Measurements from ENCODE around the gene SOWAHB. TPM values are rescaled to one million over a fixed set of nuclear protein-coding genes. Genes with fewer than 3 reads are reported as not detected.
"Not testable (repeated sequence)": the region's sequence is repeated elsewhere in the genome, so short reads cannot be mapped to it uniquely, and the experiment has no call there.

Gene SOWAHB
- total and polyA plus RNA-seq, 2 experiments from 2014 or later = 8.7 to 18.9 TPM

DNA sequence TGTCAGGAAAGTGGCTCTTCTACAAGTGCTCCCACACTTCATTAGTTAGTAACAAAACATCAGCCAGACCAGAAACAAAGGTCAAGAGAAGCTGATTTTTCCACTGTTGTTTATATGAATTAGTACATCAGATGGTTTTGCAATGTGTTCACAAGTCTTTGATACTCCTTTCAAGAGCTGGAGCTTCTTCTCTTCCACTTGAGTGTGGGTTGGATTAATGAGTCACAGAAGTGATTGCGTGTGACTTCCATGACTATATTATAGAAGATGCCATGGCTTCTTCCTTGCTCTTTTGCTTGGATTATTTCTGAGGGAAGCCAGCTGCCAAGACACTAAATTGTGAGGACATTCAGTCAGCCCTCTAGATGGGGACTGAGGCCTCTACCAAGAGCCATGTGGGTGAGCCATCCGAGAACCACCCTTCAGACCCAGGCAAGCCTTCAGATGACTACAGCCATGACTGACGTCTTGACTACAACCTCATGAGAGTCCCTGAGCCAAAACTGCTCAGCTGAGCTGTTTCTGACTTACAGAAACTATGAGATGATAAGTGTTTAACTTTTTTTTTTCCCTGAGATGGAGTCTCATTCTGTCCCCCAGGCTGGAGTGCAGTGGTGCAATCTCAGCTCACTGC lies 18.1 kb downstream of the SOWAHB start:
- Histone ChIP-seq H3K36me3 (replicated peaks; ENCODE audit: insufficient read depth, low read depth) (no peaks in the 10 kb centered on the region), H3K4me1 (ENCODE audit: insufficient read depth) (no peaks in the 10 kb centered on the region), H2AFZ (no peak overlapping the region), H3K27me3 (no peaks in the 10 kb centered on the region), H3K79me2 (no peaks in the 10 kb centered on the region), H4K20me1 (ENCODE audit: insufficient read depth, poor library complexity, severe bottlenecking) (no peaks in the 10 kb centered on the region), H3K4me2 (no peak overlapping the region), H3K9me3 (ENCODE audit: low read depth) (no peaks in the 10 kb centered on the region), H3K4me3 (no peak overlapping the region), H3K27ac (no peak overlapping the region), H3K9me2 (replicated peaks; ENCODE audit: insufficient read depth) (no peaks in the 10 kb centered on the region)
- TF ChIP-seq EZH2 (IDR thresholded peaks at IDR 0.05; ENCODE audit: borderline replicate concordance) = no peak
- no peak for TF ChIP-seq EZH2phosphoT487 (IDR thresholded peaks at IDR 0.05; ENCODE audit: low read depth, severe bottlenecking, unreplicated experiment)
- TF ChIP-seq, protein P1, sequence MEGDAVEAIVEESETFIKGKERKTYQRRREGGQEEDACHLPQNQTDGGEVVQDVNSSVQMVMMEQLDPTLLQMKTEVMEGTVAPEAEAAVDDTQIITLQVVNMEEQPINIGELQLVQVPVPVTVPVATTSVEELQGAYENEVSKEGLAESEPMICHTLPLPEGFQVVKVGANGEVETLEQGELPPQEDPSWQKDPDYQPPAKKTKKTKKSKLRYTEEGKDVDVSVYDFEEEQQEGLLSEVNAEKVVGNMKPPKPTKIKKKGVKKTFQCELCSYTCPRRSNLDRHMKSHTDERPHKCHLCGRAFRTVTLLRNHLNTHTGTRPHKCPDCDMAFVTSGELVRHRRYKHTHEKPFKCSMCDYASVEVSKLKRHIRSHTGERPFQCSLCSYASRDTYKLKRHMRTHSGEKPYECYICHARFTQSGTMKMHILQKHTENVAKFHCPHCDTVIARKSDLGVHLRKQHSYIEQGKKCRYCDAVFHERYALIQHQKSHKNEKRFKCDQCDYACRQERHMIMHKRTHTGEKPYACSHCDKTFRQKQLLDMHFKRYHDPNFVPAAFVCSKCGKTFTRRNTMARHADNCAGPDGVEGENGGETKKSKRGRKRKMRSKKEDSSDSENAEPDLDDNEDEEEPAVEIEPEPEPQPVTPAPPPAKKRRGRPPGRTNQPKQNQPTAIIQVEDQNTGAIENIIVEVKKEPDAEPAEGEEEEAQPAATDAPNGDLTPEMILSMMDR (IDR thresholded peaks at IDR 0.05; ENCODE audit: poor library complexity) = no peak
- no peak for DNase-seq (ENCODE audit: low spot score)
- 92% methylated on average over 3 of the region's 3 CpGs for WGBS (ENCODE audit: low lambda C conversion rate, missing lambda C conversion rate)

GRCh38 chr4:76878641-76879165 lies 19.2 kb downstream of the SOWAHB start:
- H3K79me2 ChIP-seq, H3K27ac ChIP-seq: not testable (repeated sequence)
- WGBS (ENCODE audit: low lambda C conversion rate, missing lambda C conversion rate) = 80% methylated on average over 3 of the region's 3 CpGs

GRCh38 chr4:76874176-76874575 lies 23.8 kb downstream of the SOWAHB start:
- H3K36me3 ChIP-seq (replicated peaks; ENCODE audit: insufficient read depth, low read depth) = no peaks in the 10 kb centered on the region
- no peak overlapping the region for H3K27ac ChIP-seq
- H3K4me3 ChIP-seq = no peak overlapping the region
- no peaks in the 10 kb centered on the region for H3K9me3 ChIP-seq (ENCODE audit: low read depth)
- H3K27me3 ChIP-seq = no peaks in the 10 kb centered on the region
- H2AFZ ChIP-seq = no peak overlapping the region
- no peak for DNase-seq (ENCODE audit: low spot score)
- TF ChIP-seq EZH2 (IDR thresholded peaks at IDR 0.05; ENCODE audit: borderline replicate concordance) = no peak
- TF ChIP-seq, protein P1 (IDR thresholded peaks at IDR 0.05; ENCODE audit: poor library complexity) = no peak
- TF ChIP-seq EZH2phosphoT487 (IDR thresholded peaks at IDR 0.05; ENCODE audit: low read depth, severe bottlenecking, unreplicated experiment) = no peak
- no peaks in the 10 kb centered on the region for H3K4me1 ChIP-seq (ENCODE audit: insufficient read depth)
- H3K79me2 ChIP-seq = no peaks in the 10 kb centered on the region
- H3K4me2 ChIP-seq = no peak overlapping the region
- 93% methylated on average over 4 of the region's 4 CpGs for WGBS (ENCODE audit: low lambda C conversion rate, missing lambda C conversion rate)
- no peaks in the 10 kb centered on the region for H4K20me1 ChIP-seq (ENCODE audit: insufficient read depth, poor library complexity, severe bottlenecking)
- H3K9me2 ChIP-seq (replicated peaks; ENCODE audit: insufficient read depth) = no peaks in the 10 kb centered on the region

More at GRCh38 chr4:76878641-76879165, 19.2 kb downstream of the SOWAHB start:
- not testable (repeated sequence) for H3K36me3 ChIP-seq (replicated peaks; ENCODE audit: insufficient read depth, low read depth); H3K4me3 ChIP-seq; H3K9me3 ChIP-seq (ENCODE audit: low read depth); H3K27me3 ChIP-seq; H3K4me2 ChIP-seq; H3K9me2 ChIP-seq (replicated peaks; ENCODE audit: insufficient read depth); H2AFZ ChIP-seq; H3K4me1 ChIP-seq (ENCODE audit: insufficient read depth); DNase-seq (ENCODE audit: low spot score); H4K20me1 ChIP-seq (ENCODE audit: insufficient read depth, poor library complexity, severe bottlenecking)

DNA sequence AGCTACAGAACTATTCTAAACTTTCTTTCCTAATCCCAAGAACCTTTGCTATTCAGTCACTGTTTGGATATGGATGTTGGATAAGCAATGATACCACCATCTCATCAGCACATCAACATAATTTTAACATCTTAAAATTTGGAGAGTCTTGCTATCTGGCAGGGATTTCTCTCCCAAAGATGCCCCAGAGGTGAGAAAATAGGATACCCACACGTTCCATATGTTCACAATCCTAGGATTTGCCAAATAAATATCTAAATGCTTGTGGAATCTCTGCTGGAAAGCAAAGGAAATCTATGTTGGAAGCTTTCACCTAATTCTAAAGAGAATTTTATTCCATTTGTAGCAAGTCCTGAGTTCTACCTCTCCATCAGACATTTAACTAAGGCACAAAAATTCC lies 24.4 kb downstream of the SOWAHB start:
- DNase-seq (ENCODE audit: low spot score) = no peak
- 88% methylated on average over 1 of the region's 1 CpG for WGBS (ENCODE audit: low lambda C conversion rate, missing lambda C conversion rate)
- TF ChIP-seq, protein P1 (IDR thresholded peaks at IDR 0.05; ENCODE audit: poor library complexity) = no peak
- H3K4me3 ChIP-seq = no peak overlapping the region
- H3K27me3 ChIP-seq = no peaks in the 10 kb centered on the region
- H3K4me1 ChIP-seq (ENCODE audit: insufficient read depth) = peaks cover 1% of the 10 kb centered on the region
- H3K36me3 ChIP-seq (replicated peaks; ENCODE audit: insufficient read depth, low read depth) = no peaks in the 10 kb centered on the region
- no peaks in the 10 kb centered on the region for H4K20me1 ChIP-seq (ENCODE audit: insufficient read depth, poor library complexity, severe bottlenecking)
- H3K79me2 ChIP-seq = no peaks in the 10 kb centered on the region
- H3K27ac ChIP-seq = no peak overlapping the region
- H3K9me3 ChIP-seq (ENCODE audit: low read depth) = no peaks in the 10 kb centered on the region
- no peaks in the 10 kb centered on the region for H3K9me2 ChIP-seq (replicated peaks; ENCODE audit: insufficient read depth)
- no peak overlapping the region for H2AFZ ChIP-seq
- H3K4me2 ChIP-seq = no peak overlapping the region
